ENCODE data around the gene LRBA. TPM values are rescaled to one million over a fixed set of nuclear protein-coding genes. Genes with fewer than 3 reads are reported as not detected.

Gene LRBA
- total and polyA plus RNA-seq, 2 donors (not counting 3 experiments of a cell fraction or from before 2014, with no cell fraction given), result 18.0 to 35.1 TPM

GRCh38 chr4:150514709-150515108, 500.4 kb downstream of the LRBA start:
- Histone ChIP-seq H3K4me1 (ENCODE audit: control insufficient read depth, extremely low read depth, insufficient read depth, low read length) (peaks cover 16% of the 10 kb centered on the region), H3K9ac (replicated peaks; ENCODE audit: extremely low read depth, insufficient read depth, low read length) (no peak overlapping the region), H3K27ac (ENCODE audit: insufficient read depth, low read depth, low read length) (no peak overlapping the region), H4K20me1 (replicated peaks; ENCODE audit: control insufficient read depth, extremely low read depth, insufficient read depth, low read length) (no peaks in the 10 kb centered on the region), H2AFZ (ENCODE audit: low read depth, low read length) (no peak overlapping the region), H3K9me1 (replicated peaks; ENCODE audit: control insufficient read depth, extremely low read depth, insufficient read depth, low read length) (no peaks in the 10 kb centered on the region), H3K4me3 (replicated peaks in 1 of 3; ENCODE audit: insufficient read depth in 1 of 3, low read depth in 1 of 3, low read length in 3 of 3) (no peak overlapping the region), H3K4me2 (ENCODE audit: insufficient read depth, low read length) (peak overlapping the region; percentile 46), H3K36me3 (ENCODE audit: control insufficient read depth in 2 of 2, extremely low read depth in 1 of 2, insufficient read depth in 2 of 2, low read length in 2 of 2) (no peaks in the 10 kb centered on the region), H3K79me2 (ENCODE audit: control insufficient read depth, insufficient read depth, low read length) (no peaks in the 10 kb centered on the region), H3K27me3 (ENCODE audit: control insufficient read depth in 2 of 2, insufficient read depth in 2 of 2, low read length in 2 of 2) (no peaks in the 10 kb centered on the region), H3K9me3 (replicated peaks; ENCODE audit: control insufficient read depth, insufficient read depth, low read length) (no peaks in the 10 kb centered on the region)
- BruUV-seq (replicated peaks), result no TSS peak
- ChIA-PET POLR2A (no interaction called here), CTCF (no interaction called here)
- TF ChIP-seq CTCF (IDR thresholded peaks at IDR 0.05; ENCODE audit: extremely low read depth in 1 of 2, insufficient read depth in 1 of 2, low read depth in 1 of 2, low read length in 2 of 2), result no peak
- TF ChIP-seq MAX (IDR thresholded peaks at IDR 0.05; ENCODE audit: insufficient read depth, insufficient read length), result no peak
- dilution Hi-C loops (cut with MboI; ENCODE audit: extremely low pct_ligation_motif_present, low sequenced_read_pairs) (no loop called here), intact Hi-C loops (cut with micrococcal nuclease) (no loop called here)
- FAIRE-seq (no peak), DNase-seq (ENCODE audit: low read depth, low spot score) (no peak)

GRCh38 chr4:150510176-150510865, 504.8 kb downstream of the LRBA start:
- Histone ChIP-seq H2AFZ (ENCODE audit: low read depth, low read length) (peak overlapping the region; percentile 57), H3K9me3 (replicated peaks; ENCODE audit: control insufficient read depth, insufficient read depth, low read length) (no peaks in the 10 kb centered on the region), H3K4me1 (ENCODE audit: control insufficient read depth, extremely low read depth, insufficient read depth, low read length) (peaks cover 11% of the 10 kb centered on the region), H3K9me1 (replicated peaks; ENCODE audit: control insufficient read depth, extremely low read depth, insufficient read depth, low read length) (no peaks in the 10 kb centered on the region), H3K9ac (replicated peaks; ENCODE audit: extremely low read depth, insufficient read depth, low read length) (peak overlapping the region; percentile 60), H4K20me1 (replicated peaks; ENCODE audit: control insufficient read depth, extremely low read depth, insufficient read depth, low read length) (no peaks in the 10 kb centered on the region), H3K36me3 (ENCODE audit: control insufficient read depth in 2 of 2, extremely low read depth in 1 of 2, insufficient read depth in 2 of 2, low read length in 2 of 2) (no peaks in the 10 kb centered on the region), H3K4me2 (ENCODE audit: insufficient read depth, low read length) (peak overlapping the region; percentile 82), H3K79me2 (ENCODE audit: control insufficient read depth, insufficient read depth, low read length) (no peaks in the 10 kb centered on the region), H3K4me3 (replicated peaks in 1 of 3; ENCODE audit: insufficient read depth in 1 of 3, low read depth in 1 of 3, low read length in 3 of 3) (peak overlapping the region in 1 of 3 experiments; percentile 54), H3K27me3 (ENCODE audit: control insufficient read depth in 2 of 2, insufficient read depth in 2 of 2, low read length in 2 of 2) (no peaks in the 10 kb centered on the region), H3K27ac (ENCODE audit: insufficient read depth, low read depth, low read length) (peak overlapping the region; percentile 73)
- POLR2A ChIA-PET, result no interaction called here
- FAIRE-seq (peak; percentile 12), DNase-seq (ENCODE audit: low read depth, low spot score) (peak; percentile 88)
- dilution Hi-C loops (cut with MboI; ENCODE audit: extremely low pct_ligation_motif_present, low sequenced_read_pairs), result no loop called here
- CTCF ChIA-PET, result no interaction called here
- TF ChIP-seq CTCF (IDR thresholded peaks at IDR 0.05; ENCODE audit: extremely low read depth in 1 of 2, insufficient read depth in 1 of 2, low read depth in 1 of 2, low read length in 2 of 2) (no peak), FOS (IDR thresholded peaks at IDR 0.05; ENCODE audit: borderline replicate concordance, insufficient read depth, low read length) (peak; percentile 6), EZH2 (IDR thresholded peaks at IDR 0.05; ENCODE audit: borderline replicate concordance, low read depth, low read length, severe bottlenecking) (no peak), GATA2 (IDR thresholded peaks at IDR 0.05; ENCODE audit: insufficient read depth, insufficient read length, low read depth, low read length) (peak; percentile 58), MAX (IDR thresholded peaks at IDR 0.05; ENCODE audit: insufficient read depth, insufficient read length) (no peak), POLR2A (IDR thresholded peaks at IDR 0.05; ENCODE audit: low read depth, low read length) (no peak), POLR2AphosphoS5 (IDR thresholded peaks at IDR 0.05; ENCODE audit: insufficient read depth, low read depth, low read length) (no peak), JUN (IDR thresholded peaks at IDR 0.05; ENCODE audit: borderline replicate concordance, insufficient read depth, insufficient read length, low read depth) (no peak), MYC (IDR thresholded peaks at IDR 0.05; ENCODE audit: low read depth, low read length) (no peak)
- no TSS peak for BruUV-seq (replicated peaks)
- intact Hi-C loops (cut with micrococcal nuclease), result no loop called here
